ENCODE measurements around the gene EPC2. TPM values are rescaled to one million over a fixed set of nuclear protein-coding genes. Genes with fewer than 3 reads are reported as not detected.

Gene EPC2
- total and polyA plus RNA-seq, 10 of the 15 experiments (the other 5 are each of a cell fraction or from before 2014, with no cell fraction given): 2.0 to 16.5 (median 10.8) TPM

DNA sequence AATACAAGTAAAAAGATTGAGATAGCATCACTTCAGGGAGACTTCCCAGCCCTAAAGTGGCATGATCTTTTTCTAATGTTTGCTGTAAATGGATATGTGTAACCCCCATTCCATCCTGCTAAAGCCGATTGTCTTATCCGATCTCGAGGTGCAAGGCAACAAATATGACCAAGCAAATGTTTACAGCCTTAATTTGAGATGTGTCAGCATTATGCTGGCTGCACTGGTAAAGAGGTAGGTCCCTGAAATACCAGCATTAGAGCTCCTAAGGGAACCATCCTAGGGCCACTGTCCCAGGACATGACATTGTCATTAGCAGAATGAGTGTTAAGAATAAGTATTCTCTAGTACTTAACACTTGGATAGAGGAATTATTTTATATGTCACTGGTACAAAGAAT lies 108.4 kb downstream of the EPC2 start:
- no peaks in the 10 kb centered on the region for H3K4me1 ChIP-seq (ENCODE audit: control insufficient read depth, insufficient read depth, low read length)
- RAD21 ChIA-PET (ENCODE audit: unreplicated experiment): no interaction called here
- no peak overlapping the region for H3K4me2 ChIP-seq (ENCODE audit: control insufficient read depth, insufficient read depth)
- SMC1A ChIA-PET (ENCODE audit: uncharacterized antibody, unreplicated experiment): interaction anchor here (1.2 to 1.5 kb wide), 3 partner anchors 8 to 101 kb away, joined by 3 to 6 read pairs (median 5); no protein-coding TSS in a partner anchor
- no peak overlapping the region for H3K27ac ChIP-seq (ENCODE audit: control insufficient read depth, insufficient read depth)
- TF ChIP-seq, protein P1, sequence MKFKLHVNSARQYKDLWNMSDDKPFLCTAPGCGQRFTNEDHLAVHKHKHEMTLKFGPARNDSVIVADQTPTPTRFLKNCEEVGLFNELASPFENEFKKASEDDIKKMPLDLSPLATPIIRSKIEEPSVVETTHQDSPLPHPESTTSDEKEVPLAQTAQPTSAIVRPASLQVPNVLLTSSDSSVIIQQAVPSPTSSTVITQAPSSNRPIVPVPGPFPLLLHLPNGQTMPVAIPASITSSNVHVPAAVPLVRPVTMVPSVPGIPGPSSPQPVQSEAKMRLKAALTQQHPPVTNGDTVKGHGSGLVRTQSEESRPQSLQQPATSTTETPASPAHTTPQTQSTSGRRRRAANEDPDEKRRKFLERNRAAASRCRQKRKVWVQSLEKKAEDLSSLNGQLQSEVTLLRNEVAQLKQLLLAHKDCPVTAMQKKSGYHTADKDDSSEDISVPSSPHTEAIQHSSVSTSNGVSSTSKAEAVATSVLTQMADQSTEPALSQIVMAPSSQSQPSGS (IDR thresholded peaks at IDR 0.05; ENCODE audit: low read length): no peak
- in situ Hi-C loops (cut with MboI): no loop called here
- CTCF ChIA-PET: interaction anchor here (1.1 kb wide), 1 partner anchor 265 kb away, joined by 3 read pairs; no protein-coding TSS in a partner anchor
- peaks cover 0 to 6% of the 10 kb centered on the region in 2 experiments; a peak in 1 of 4 replicates for H3K36me3 ChIP-seq (ENCODE audit: control insufficient read depth in 2 of 2, insufficient read depth in 2 of 2, low read length in 1 of 2)
- POLR2A ChIA-PET: no interaction called here
- ATAC-seq (no peak), FAIRE-seq (no peak), DNase-seq (ENCODE audit: low read depth, low spot score) (no peak)
- BruUV-seq (replicated peaks): no TSS peak
- H3K4me3 ChIP-seq: no peak overlapping the region
- H3K9ac ChIP-seq (ENCODE audit: control insufficient read depth, insufficient read depth, low read length): no peak overlapping the region
- H3K9me3 ChIP-seq (replicated peaks; ENCODE audit: control insufficient read depth, insufficient read depth, low read length): no peaks in the 10 kb centered on the region
- 100% methylated on average over 3 of the region's 3 CpGs for WGBS (ENCODE audit: insufficient coverage, insufficient replicate concordance, low lambda C conversion rate, missing lambda C conversion rate)
- no peaks in the 10 kb centered on the region for H3K79me2 ChIP-seq (ENCODE audit: control insufficient read depth, insufficient read depth, low read length)
- intact Hi-C loops (cut with micrococcal nuclease; ENCODE audit: unreplicated experiment): no loop called here
- no peaks in the 10 kb centered on the region for H4K20me1 ChIP-seq (ENCODE audit: control insufficient read depth, insufficient read depth)
- no peaks in the 10 kb centered on the region for H3K27me3 ChIP-seq (replicated peaks in 1 of 2; ENCODE audit: control insufficient read depth in 2 of 2, insufficient read depth in 2 of 2, low read length in 1 of 2)
- no peak overlapping the region for H2AFZ ChIP-seq (ENCODE audit: control insufficient read depth, low read depth, low read length)

DNA sequence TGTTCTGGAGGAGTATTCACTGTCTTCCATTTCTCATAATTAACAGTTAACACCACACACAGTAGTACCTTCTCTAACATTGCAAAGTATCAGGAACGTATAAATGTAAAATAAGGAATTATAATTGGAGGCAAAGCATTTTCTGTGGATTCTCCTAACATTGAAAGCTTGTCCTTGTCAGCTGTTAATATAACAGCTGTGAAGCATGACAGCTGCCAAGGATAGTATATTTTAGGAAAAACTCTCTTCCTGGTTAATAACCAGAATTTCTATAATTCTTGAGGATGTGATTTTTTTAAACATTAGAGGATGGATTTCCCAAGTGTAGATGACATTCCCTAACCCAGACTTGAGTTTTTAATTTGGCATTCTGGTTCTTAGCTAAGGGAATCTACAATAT lies 110.3 kb downstream of the EPC2 start:
- Histone ChIP-seq H2AFZ (ENCODE audit: control insufficient read depth, low read depth, low read length) (no peak overlapping the region), H3K36me3 (ENCODE audit: control insufficient read depth in 2 of 2, insufficient read depth in 2 of 2, low read length in 1 of 2) (peaks cover 0 to 6% of the 10 kb centered on the region in 2 experiments; a peak in 1 of 4 replicates), H4K20me1 (ENCODE audit: control insufficient read depth, insufficient read depth) (no peaks in the 10 kb centered on the region), H3K4me1 (ENCODE audit: control insufficient read depth, insufficient read depth, low read length) (no peaks in the 10 kb centered on the region), H3K79me2 (ENCODE audit: control insufficient read depth, insufficient read depth, low read length) (no peaks in the 10 kb centered on the region), H3K27me3 (replicated peaks in 1 of 2; ENCODE audit: control insufficient read depth in 2 of 2, insufficient read depth in 2 of 2, low read length in 1 of 2) (no peaks in the 10 kb centered on the region), H3K4me3 (no peak overlapping the region), H3K27ac (ENCODE audit: control insufficient read depth, insufficient read depth) (no peak overlapping the region), H3K9me3 (replicated peaks; ENCODE audit: control insufficient read depth, insufficient read depth, low read length) (no peaks in the 10 kb centered on the region), H3K9ac (ENCODE audit: control insufficient read depth, insufficient read depth, low read length) (no peak overlapping the region), H3K4me2 (ENCODE audit: control insufficient read depth, insufficient read depth) (no peak overlapping the region)
- CTCF ChIA-PET: interaction anchor here (1.4 kb wide), 1 partner anchor 82 kb away, joined by 3 read pairs; no protein-coding TSS in a partner anchor
- POLR2A ChIA-PET: no interaction called here
- DNase-seq (ENCODE audit: low read depth, low spot score) (no peak), ATAC-seq (no peak), FAIRE-seq (no peak)
- RAD21 ChIA-PET (ENCODE audit: unreplicated experiment): interaction anchor here (1.0 kb wide), 1 partner anchor 12 kb away, joined by 4 read pairs; no protein-coding TSS in a partner anchor
- SMC1A ChIA-PET (ENCODE audit: uncharacterized antibody, unreplicated experiment): interaction anchor here (0.8 to 1.7 kb wide), 2 partner anchors 8 to 12 kb away, joined by 3 to 6 read pairs; no protein-coding TSS in a partner anchor
- no peak for TF ChIP-seq NFXL1 (IDR thresholded peaks at IDR 0.05; ENCODE audit: borderline replicate concordance)
- TF ChIP-seq SMAD1 (IDR thresholded peaks at IDR 0.05; ENCODE audit: low read depth, partially characterized antibody): no peak
- no peak for TF ChIP-seq HDGF (IDR thresholded peaks at IDR 0.05)
- no peak for TF ChIP-seq IKZF1 (conservative IDR thresholded peaks at IDR 0.05)
- no peak for TF ChIP-seq SPI1 (IDR thresholded peaks at IDR 0.05; ENCODE audit: borderline replicate concordance, insufficient read depth, low read depth, low read length)
- TF ChIP-seq TAF1 (IDR thresholded peaks at IDR 0.05; ENCODE audit: borderline replicate concordance, low read depth, low read length): no peak
- TF ChIP-seq RUNX3 (IDR thresholded peaks at IDR 0.05; ENCODE audit: low read length): no peak
- TF ChIP-seq WRNIP1 (IDR thresholded peaks at IDR 0.05; ENCODE audit: borderline replicate concordance, low read depth, low read length): no peak
- TF ChIP-seq, protein P2, sequence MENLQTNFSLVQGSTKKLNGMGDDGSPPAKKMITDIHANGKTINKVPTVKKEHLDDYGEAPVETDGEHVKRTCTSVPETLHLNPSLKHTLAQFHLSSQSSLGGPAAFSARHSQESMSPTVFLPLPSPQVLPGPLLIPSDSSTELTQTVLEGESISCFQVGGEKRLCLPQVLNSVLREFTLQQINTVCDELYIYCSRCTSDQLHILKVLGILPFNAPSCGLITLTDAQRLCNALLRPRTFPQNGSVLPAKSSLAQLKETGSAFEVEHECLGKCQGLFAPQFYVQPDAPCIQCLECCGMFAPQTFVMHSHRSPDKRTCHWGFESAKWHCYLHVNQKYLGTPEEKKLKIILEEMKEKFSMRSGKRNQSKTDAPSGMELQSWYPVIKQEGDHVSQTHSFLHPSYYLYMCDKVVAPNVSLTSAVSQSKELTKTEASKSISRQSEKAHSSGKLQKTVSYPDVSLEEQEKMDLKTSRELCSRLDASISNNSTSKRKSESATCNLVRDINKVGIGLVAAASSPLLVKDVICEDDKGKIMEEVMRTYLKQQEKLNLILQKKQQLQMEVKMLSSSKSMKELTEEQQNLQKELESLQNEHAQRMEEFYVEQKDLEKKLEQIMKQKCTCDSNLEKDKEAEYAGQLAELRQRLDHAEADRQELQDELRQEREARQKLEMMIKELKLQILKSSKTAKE (IDR thresholded peaks at IDR 0.05; ENCODE audit: low read depth, poor library complexity, severe bottlenecking): no peak
- no peak for TF ChIP-seq TCF7 (IDR thresholded peaks at IDR 0.05; ENCODE audit: borderline replicate concordance)
- no peak for TF ChIP-seq BMI1 (IDR thresholded peaks at IDR 0.05; ENCODE audit: borderline replicate concordance)
- 100% methylated on average over 1 of the region's 1 CpG for WGBS (ENCODE audit: insufficient coverage, insufficient replicate concordance, low lambda C conversion rate, missing lambda C conversion rate)
- BruUV-seq (replicated peaks): no TSS peak
- intact Hi-C loops (cut with micrococcal nuclease; ENCODE audit: unreplicated experiment): no loop called here
- in situ Hi-C loops (cut with MboI): no loop called here
